ENCODE measurements around the gene KMT5B. TPM values are rescaled to one million over a fixed set of nuclear protein-coding genes. Genes with fewer than 3 reads are reported as not detected.

KMT5B gene
- total and polyA plus RNA-seq, 2 of the 4 experiments (the other 2 are of a cell fraction): 11.2 to 13.4 TPM

DNA sequence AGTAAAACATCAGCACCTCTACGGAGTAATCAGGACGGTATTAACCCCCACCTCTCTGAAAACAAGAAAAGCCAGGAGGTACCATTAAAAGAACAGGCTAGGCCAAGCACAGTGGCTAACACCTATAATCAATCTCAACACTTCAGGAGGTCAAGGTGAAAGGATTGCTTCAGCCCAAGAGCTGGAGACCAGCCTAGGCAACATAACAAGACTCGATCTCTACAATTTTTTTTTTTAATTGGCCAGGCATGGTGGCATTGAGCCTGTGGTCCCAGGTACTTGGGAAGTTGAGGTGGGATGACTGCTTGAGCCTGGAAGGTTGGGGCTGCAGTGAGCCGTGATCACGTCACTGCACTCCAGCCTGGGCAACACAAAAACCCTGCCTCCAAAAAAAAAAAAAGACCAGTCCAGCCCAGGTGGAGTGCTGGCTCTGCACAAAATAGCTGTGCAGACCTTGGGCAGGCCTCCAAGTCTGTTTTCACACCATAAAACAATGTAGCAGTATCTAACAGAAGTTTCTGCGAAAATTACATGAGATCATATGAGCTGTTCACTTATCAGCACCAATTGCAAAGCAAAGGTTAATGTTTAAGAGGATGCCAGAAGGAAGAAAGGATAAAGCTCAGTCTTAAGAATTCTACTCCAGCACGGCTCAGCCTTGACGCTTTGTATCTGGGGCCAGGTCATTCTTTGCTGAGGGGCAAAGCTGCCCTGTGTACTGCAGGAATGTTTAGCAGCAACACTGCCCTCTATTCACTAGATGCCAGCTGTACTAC, 106.7 kb downstream of the KMT5B start:
- POLR2A ChIA-PET (ENCODE audit: unreplicated experiment): no interaction called here

More for the DNA sequence above, 106.7 kb downstream of the KMT5B start:
- no peak overlapping the region for H4K91ac ChIP-seq (ENCODE audit: insufficient read depth, low read depth, low read length)
- H3K9me3 ChIP-seq (ENCODE audit: control insufficient read depth, insufficient read depth, low read length): no peaks in the 10 kb centered on the region
- no peak overlapping the region for H4K5ac ChIP-seq (ENCODE audit: low read depth, low read length)
- H2BK15ac ChIP-seq (ENCODE audit: low read depth, low read length): no peak overlapping the region
- TF ChIP-seq, protein P1, sequence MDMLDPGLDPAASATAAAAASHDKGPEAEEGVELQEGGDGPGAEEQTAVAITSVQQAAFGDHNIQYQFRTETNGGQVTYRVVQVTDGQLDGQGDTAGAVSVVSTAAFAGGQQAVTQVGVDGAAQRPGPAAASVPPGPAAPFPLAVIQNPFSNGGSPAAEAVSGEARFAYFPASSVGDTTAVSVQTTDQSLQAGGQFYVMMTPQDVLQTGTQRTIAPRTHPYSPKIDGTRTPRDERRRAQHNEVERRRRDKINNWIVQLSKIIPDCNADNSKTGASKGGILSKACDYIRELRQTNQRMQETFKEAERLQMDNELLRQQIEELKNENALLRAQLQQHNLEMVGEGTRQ (IDR thresholded peaks at IDR 0.05; ENCODE audit: low read depth, low read length): no peak
- TF ChIP-seq FOS (IDR thresholded peaks at IDR 0.05; ENCODE audit: low read depth, low read length) (no peak), RCOR1 (IDR thresholded peaks at IDR 0.05; ENCODE audit: insufficient replicate concordance, low read length) (no peak), CEBPB (IDR thresholded peaks at IDR 0.05; ENCODE audit: low read depth, low read length) (no peak)
- TF ChIP-seq, protein P2, sequence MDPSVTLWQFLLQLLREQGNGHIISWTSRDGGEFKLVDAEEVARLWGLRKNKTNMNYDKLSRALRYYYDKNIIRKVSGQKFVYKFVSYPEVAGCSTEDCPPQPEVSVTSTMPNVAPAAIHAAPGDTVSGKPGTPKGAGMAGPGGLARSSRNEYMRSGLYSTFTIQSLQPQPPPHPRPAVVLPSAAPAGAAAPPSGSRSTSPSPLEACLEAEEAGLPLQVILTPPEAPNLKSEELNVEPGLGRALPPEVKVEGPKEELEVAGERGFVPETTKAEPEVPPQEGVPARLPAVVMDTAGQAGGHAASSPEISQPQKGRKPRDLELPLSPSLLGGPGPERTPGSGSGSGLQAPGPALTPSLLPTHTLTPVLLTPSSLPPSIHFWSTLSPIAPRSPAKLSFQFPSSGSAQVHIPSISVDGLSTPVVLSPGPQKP (IDR thresholded peaks at IDR 0.05; ENCODE audit: borderline replicate concordance, low read depth, low read length): no peak
- no peak overlapping the region for H2BK20ac ChIP-seq (ENCODE audit: low read depth, low read length)
- dilution Hi-C loops (cut with HindIII; ENCODE audit: low sequenced_read_pairs, unreplicated experiment): no loop called here
- no peak overlapping the region for H4K8ac ChIP-seq (ENCODE audit: low read depth in 2 of 2, low read length in 2 of 2)
- CTCF ChIA-PET: interaction anchor here (0.6 kb wide), 2 partner anchors 12 to 24 kb away, joined by 3 read pairs; no protein-coding TSS in a partner anchor
- DNase-seq (no peak), ATAC-seq (ENCODE audit: low read depth) (no peak)
- no peak overlapping the region for H3K18ac ChIP-seq (ENCODE audit: low read depth, low read length)
- no peak overlapping the region for H2AK9ac ChIP-seq (replicated peaks; ENCODE audit: low read depth, low read length, poor library complexity)
- H3K4me2 ChIP-seq (ENCODE audit: low read depth, low read length): no peak overlapping the region
- no peak overlapping the region for H3K9ac ChIP-seq (ENCODE audit: low read depth, low read length)
- H3K56ac ChIP-seq (ENCODE audit: extremely low read depth, insufficient read depth, low read length): no peak overlapping the region
- no peak overlapping the region for H3K14ac ChIP-seq (replicated peaks; ENCODE audit: low read depth, low read length)
- no peak overlapping the region for H3K4ac ChIP-seq (ENCODE audit: low read depth, low read length)
- no peak overlapping the region for H2BK5ac ChIP-seq (ENCODE audit: low read depth, low read length, poor library complexity, severe bottlenecking)
- H2BK120ac ChIP-seq (ENCODE audit: low read depth, low read length): no peak overlapping the region
- no peak overlapping the region for H3K4me3 ChIP-seq (ENCODE audit: insufficient read depth, low read depth, low read length)
- in situ Hi-C loops (cut with MboI; ENCODE audit: low sequenced_read_pairs): no loop called here
- WGBS, 2 experiments (ENCODE audit: extremely low coverage in 2 of 2, insufficient read length in 1 of 2): 73% methylated on average over 2 of the region's 8 CpGs; no CpG with 5 or more reads in 1 of the 2 experiments
- peaks cover 3% of the 10 kb centered on the region; the same call in 1 of the 2 replicates for H3K9me1 ChIP-seq (ENCODE audit: insufficient read depth, low read length)
- no TSS peak for BruUV-seq (replicated peaks)
- no peak overlapping the region for H2AK5ac ChIP-seq (ENCODE audit: low read depth, low read length)
- H3K4me1 ChIP-seq (ENCODE audit: control insufficient read depth, insufficient read depth, low read length): no peaks in the 10 kb centered on the region
- H4K20me1 ChIP-seq (ENCODE audit: insufficient read depth, low read length): peaks cover 10% of the 10 kb centered on the region; the same call in 1 of the 2 replicates
- intact Hi-C loops (cut with micrococcal nuclease): no loop called here
- H2AFZ ChIP-seq (replicated peaks; ENCODE audit: low read length, poor library complexity): no peak overlapping the region
- no peaks in the 10 kb centered on the region for H3K36me3 ChIP-seq (ENCODE audit: control insufficient read depth, insufficient read depth, low read length)
- peaks cover 18 to 19% of the 10 kb centered on the region in 2 experiments for H3K79me1 ChIP-seq (ENCODE audit: low read depth in 1 of 2, low read length in 2 of 2)
- no peak overlapping the region for H3K27ac ChIP-seq (ENCODE audit: insufficient read depth, low read length)
- H3K23ac ChIP-seq (ENCODE audit: low read depth, low read length): no peak overlapping the region
- no peaks in the 10 kb centered on the region for H3K27me3 ChIP-seq (ENCODE audit: control insufficient read depth, insufficient read depth, low read length)

Other genes starting within 250 kb of the KMT5B start
- gene UNC93B1, start 209.2 kb downstream of the KMT5B start, total RNA-seq (2012; rRNA removed): 10.6 and 10.9 TPM in 2 replicates
- gene UNC93B1, start 209.2 kb downstream of the KMT5B start, polyA plus RNA-seq (2012; rRNA removed): 18.8 and 19.2 TPM in 2 replicates
- 11.8 and 11.9 TPM in 2 replicates for gene ALDH3B1, start 203.0 kb downstream of the KMT5B start, total RNA-seq (2012; rRNA removed)
- gene ALDH3B1, start 203.0 kb downstream of the KMT5B start, polyA plus RNA-seq (2012; rRNA removed): 22.8 and 28.5 TPM in 2 replicates
- 80.0 and 85.9 TPM in 2 replicates for gene NDUFS8, start 182.6 kb downstream of the KMT5B start, total RNA-seq (2012; rRNA removed)
- gene NDUFS8, start 182.6 kb downstream of the KMT5B start, polyA plus RNA-seq (2012; rRNA removed): 131 and 165 TPM in 2 replicates
- 25.3 and 30.8 TPM in 2 replicates for gene TCIRG1, start 174.3 kb downstream of the KMT5B start, total RNA-seq (2012; rRNA removed)
- 117 and 148 TPM in 2 replicates for gene TCIRG1, start 174.3 kb downstream of the KMT5B start, polyA plus RNA-seq (2012; rRNA removed)
- gene CHKA, start 91.9 kb downstream of the KMT5B start, total RNA-seq (2012; rRNA removed): 4.5 and 6.7 TPM in 2 replicates
- gene CHKA, start 91.9 kb downstream of the KMT5B start, polyA plus RNA-seq (2012; rRNA removed): 6.9 and 8.4 TPM in 2 replicates
- 41.1 and 42.5 TPM in 2 replicates for gene C11orf24, start 58.7 kb upstream of the KMT5B start, total RNA-seq (2012; rRNA removed)
- 135 and 171 TPM in 2 replicates for gene C11orf24, start 58.7 kb upstream of the KMT5B start, polyA plus RNA-seq (2012; rRNA removed)
- 10.4 and 11.1 TPM in 2 replicates for gene LRP5, start 99.3 kb upstream of the KMT5B start, total RNA-seq (2012; rRNA removed)
- gene LRP5, start 99.3 kb upstream of the KMT5B start, polyA plus RNA-seq (2012; rRNA removed): 15.0 and 19.0 TPM in 2 replicates
- 123 and 148 TPM in 2 replicates for gene PPP6R3, start 247.5 kb upstream of the KMT5B start, total RNA-seq (2012; rRNA removed)
- gene PPP6R3, start 247.5 kb upstream of the KMT5B start, polyA plus RNA-seq (2012; rRNA removed): 29.0 and 30.1 TPM in 2 replicates

Data from IMR-90 (cell line).